Smooth muscle cell (in vitro differentiated cells): ENCODE measurements around the gene KRTAP10-1. TPM values are rescaled to one million over a fixed set of nuclear protein-coding genes. Genes with fewer than 3 reads are reported as not detected.
A peak's percentile ranks its signal among the peaks of the same experiment; 100 is the strongest.

Source experiments
- DNase-seq: peaks from one replicate; lab custom pipeline; 2025; ENCODE audit not compliant: unreplicated experiment; lab: John Stamatoyannopoulos, UW
- H2AFZ ChIP-seq: fragments of 200-600 bp; sonication (generic); 2 replicates; pipeline ENCODE4 v1.6.0; 2016; ENCODE audit warnings: antibody characterized with exemption, low read depth, mild to moderate bottlenecking
- H3F3A ChIP-seq: fragments of 200-600 bp; sonication (generic); 2 replicates; pipeline ENCODE4 v1.6.0; 2017; ENCODE audit warnings: antibody characterized with exemption, low read depth
- H3K27ac ChIP-seq: fragments of 200-600 bp; sonication (generic); 2 replicates; pipeline ENCODE4 v1.5.1; 2016; ENCODE audit warnings: low read depth, mild to moderate bottlenecking
- H3K27me3 ChIP-seq: fragments of 200-600 bp; sonication (generic); 2 replicates; pipeline ENCODE4 v1.6.1; 2016; ENCODE audit warnings: low read depth, mild to moderate bottlenecking
- H3K36me3 ChIP-seq: fragments of 200-600 bp; sonication (generic); 2 replicates; pipeline ENCODE4 v1.5.1; 2016; ENCODE audit warnings: low read depth
- H3K4me1 ChIP-seq: fragments of 200-600 bp; sonication (generic); 2 replicates; pipeline ENCODE4 v1.5.1; 2016; ENCODE audit warnings: low read depth
- H3K4me2 ChIP-seq: fragments of 200-600 bp; sonication (generic); 2 replicates; pipeline ENCODE4 v1.6.0; 2016; ENCODE audit warnings: mild to moderate bottlenecking
- H3K4me3 ChIP-seq: fragments of 200-600 bp; sonication (generic); 2 replicates; pipeline ENCODE4 v1.5.1; 2016; ENCODE audit warnings: mild to moderate bottlenecking
- H3K79me2 ChIP-seq: fragments of 200-600 bp; sonication (generic); 2 replicates; pipeline ENCODE4 v1.6.0; 2016; ENCODE audit warnings: low read depth, mild to moderate bottlenecking
- H3K9ac ChIP-seq: fragments of 200-600 bp; sonication (generic); 2 replicates; pipeline ENCODE4 v1.6.0; 2016; ENCODE audit warnings: low read depth
- H3K9me3 ChIP-seq: fragments of 200-600 bp; sonication (generic); replicated peaks from 2 replicates; pipeline ENCODE4 v1.5.1; 2016; ENCODE audit warnings: low read depth
- H4K20me1 ChIP-seq: fragments of 200-600 bp; sonication (generic); 2 replicates; pipeline ENCODE4 v1.6.0; 2016; ENCODE audit warnings: low read depth
- WGBS: methylation state at CpG from one replicate; pipeline ENCODE4 v1.1.7; 2016; ENCODE audit warnings: low lambda C conversion rate; 5-methylcytosine and 5-hydroxymethylcytosine counted together
- polyA plus RNA-seq: library from polyadenylated mRNA; unstranded; fragments of >200 nt; fragmentation: Nextera tagmentation; extraction: Ambion mirVana; gene quantifications from 2 replicates; pipeline ENCODE4 v1.2.1, GENCODE V29; 2016
- total RNA-seq: library from RNA; depleted of rRNA; stranded (reverse); fragments of >200 nt; gene quantifications from 2 replicates; pipeline ENCODE4 v1.2.3, GENCODE V29; 2014
- TF ChIP-seq, protein P1 (sequence below): fragments of 200-600 bp; sonication (generic); IDR thresholded peaks from 2 replicates; pipeline ENCODE4 v1.5.1; 2017; ENCODE audit warnings: borderline replicate concordance, mild to moderate bottlenecking, antibody characterized with exemption; ENCODE audit not compliant: insufficient read depth, poor library complexity, severe bottlenecking

Gene KRTAP10-1
- total and polyA plus RNA-seq, 2 experiments from 2014 or later = not detected

DNA sequence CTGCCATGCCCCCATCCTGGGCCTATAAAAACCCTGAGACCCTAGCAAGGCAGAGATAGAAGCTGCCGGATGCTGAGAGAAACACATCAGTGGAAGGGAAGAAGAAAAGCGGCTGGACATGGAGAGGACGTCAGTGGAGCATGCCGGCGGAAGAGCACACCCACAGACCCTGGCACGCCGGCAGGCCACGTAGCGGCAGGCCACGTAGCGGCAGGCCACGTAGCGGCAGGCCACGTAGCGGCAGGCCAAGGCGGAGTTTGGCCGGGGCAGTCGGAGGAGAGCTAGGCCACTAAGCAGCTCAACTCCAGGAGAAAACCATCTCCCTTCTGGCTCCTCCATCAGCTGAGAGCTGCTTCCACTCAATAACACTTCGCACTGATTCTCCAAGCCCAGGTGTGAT, 49.6 kb downstream of the KRTAP10-1 start:
- H3K36me3 ChIP-seq = no peaks in the 10 kb centered on the region
- no peaks in the 10 kb centered on the region for H3F3A ChIP-seq
- 98% methylated on average over 19 of the region's 19 CpGs for WGBS
- H4K20me1 ChIP-seq = no peaks in the 10 kb centered on the region
- H3K4me3 ChIP-seq = no peak overlapping the region
- no peak overlapping the region for H2AFZ ChIP-seq
- H3K9ac ChIP-seq = no peak overlapping the region
- no peak for DNase-seq
- H3K27ac ChIP-seq = no peak overlapping the region
- H3K79me2 ChIP-seq = no peaks in the 10 kb centered on the region
- no peaks in the 10 kb centered on the region for H3K9me3 ChIP-seq
- no peak overlapping the region for H3K4me2 ChIP-seq
- TF ChIP-seq, protein P1, sequence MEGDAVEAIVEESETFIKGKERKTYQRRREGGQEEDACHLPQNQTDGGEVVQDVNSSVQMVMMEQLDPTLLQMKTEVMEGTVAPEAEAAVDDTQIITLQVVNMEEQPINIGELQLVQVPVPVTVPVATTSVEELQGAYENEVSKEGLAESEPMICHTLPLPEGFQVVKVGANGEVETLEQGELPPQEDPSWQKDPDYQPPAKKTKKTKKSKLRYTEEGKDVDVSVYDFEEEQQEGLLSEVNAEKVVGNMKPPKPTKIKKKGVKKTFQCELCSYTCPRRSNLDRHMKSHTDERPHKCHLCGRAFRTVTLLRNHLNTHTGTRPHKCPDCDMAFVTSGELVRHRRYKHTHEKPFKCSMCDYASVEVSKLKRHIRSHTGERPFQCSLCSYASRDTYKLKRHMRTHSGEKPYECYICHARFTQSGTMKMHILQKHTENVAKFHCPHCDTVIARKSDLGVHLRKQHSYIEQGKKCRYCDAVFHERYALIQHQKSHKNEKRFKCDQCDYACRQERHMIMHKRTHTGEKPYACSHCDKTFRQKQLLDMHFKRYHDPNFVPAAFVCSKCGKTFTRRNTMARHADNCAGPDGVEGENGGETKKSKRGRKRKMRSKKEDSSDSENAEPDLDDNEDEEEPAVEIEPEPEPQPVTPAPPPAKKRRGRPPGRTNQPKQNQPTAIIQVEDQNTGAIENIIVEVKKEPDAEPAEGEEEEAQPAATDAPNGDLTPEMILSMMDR = no peak
- no peaks in the 10 kb centered on the region for H3K27me3 ChIP-seq
- H3K4me1 ChIP-seq = no peaks in the 10 kb centered on the region

DNA sequence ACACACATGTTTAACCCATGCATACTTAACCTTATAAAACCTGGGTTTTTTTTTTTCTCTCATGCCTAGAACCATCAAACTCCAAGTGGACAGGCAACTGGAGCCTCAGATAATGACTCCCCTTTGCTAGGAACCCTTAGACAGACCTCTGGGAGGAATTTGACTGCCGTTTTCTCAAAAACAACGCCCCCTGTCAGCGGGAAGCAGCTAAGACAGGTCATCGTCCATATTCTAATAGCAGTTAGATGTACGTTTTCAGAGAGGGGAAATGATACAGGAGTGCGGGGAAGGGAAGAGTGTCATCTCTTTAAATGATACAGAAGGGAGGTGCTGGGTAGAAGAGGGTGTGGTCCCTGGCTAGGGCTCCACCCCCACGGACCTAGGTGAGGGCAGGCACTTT, 50.0 kb downstream of the KRTAP10-1 start:
- no peaks in the 10 kb centered on the region for H3F3A ChIP-seq
- no peaks in the 10 kb centered on the region for H3K9me3 ChIP-seq
- no peaks in the 10 kb centered on the region for H3K27me3 ChIP-seq
- DNase-seq = no peak
- H3K36me3 ChIP-seq = no peaks in the 10 kb centered on the region
- H4K20me1 ChIP-seq = no peaks in the 10 kb centered on the region
- H3K4me3 ChIP-seq = no peak overlapping the region
- whole genome bisulfite sequencing = 85% methylated on average over 7 of the region's 7 CpGs
- H3K9ac ChIP-seq = no peak overlapping the region
- no peaks in the 10 kb centered on the region for H3K4me1 ChIP-seq
- H3K27ac ChIP-seq = no peak overlapping the region
- H3K79me2 ChIP-seq = no peaks in the 10 kb centered on the region
- TF ChIP-seq, protein P1 = peak; percentile 11
- no peak overlapping the region for H2AFZ ChIP-seq
- no peak overlapping the region for H3K4me2 ChIP-seq

Other genes with a start within 250 kb of the KRTAP10-1 start
- gene PFKL, start 240.1 kb downstream of the KRTAP10-1 start, total RNA-seq = 51.4 and 52.1 TPM in 2 replicates
- 162 and 178 TPM in 2 replicates for gene PFKL, start 240.1 kb downstream of the KRTAP10-1 start, polyA plus RNA-seq
- 6.5 and 12.4 TPM in 2 replicates for gene CFAP410, start 200.8 kb downstream of the KRTAP10-1 start, total RNA-seq
- gene CFAP410, start 200.8 kb downstream of the KRTAP10-1 start, polyA plus RNA-seq = 21.7 and 28.3 TPM in 2 replicates
- gene TRPM2, start 186.6 kb downstream of the KRTAP10-1 start, total RNA-seq = 0.31 TPM in 1 of 2 replicates, not detected in the other
- gene TRPM2, start 186.6 kb downstream of the KRTAP10-1 start, polyA plus RNA-seq = not detected in 2 replicates
- gene LRRC3, start 84.7 kb downstream of the KRTAP10-1 start, total RNA-seq = 3.3 and 4.9 TPM in 2 replicates
- gene LRRC3, start 84.7 kb downstream of the KRTAP10-1 start, polyA plus RNA-seq = 5.3 and 5.8 TPM in 2 replicates
- gene KRTAP10-2, start 11.3 kb upstream of the KRTAP10-1 start, total RNA-seq = not detected in 2 replicates
- not detected in 2 replicates for gene KRTAP10-2, start 11.3 kb upstream of the KRTAP10-1 start, polyA plus RNA-seq
- not detected in 2 replicates for gene KRTAP10-3, start 18.6 kb upstream of the KRTAP10-1 start, total RNA-seq
- gene KRTAP10-3, start 18.6 kb upstream of the KRTAP10-1 start, polyA plus RNA-seq = not detected in 2 replicates
- gene KRTAP10-4, start 33.5 kb upstream of the KRTAP10-1 start, total RNA-seq = not detected in 2 replicates
- gene KRTAP10-4, start 33.5 kb upstream of the KRTAP10-1 start, polyA plus RNA-seq = not detected in 2 replicates
- gene KRTAP10-5, start 40.4 kb upstream of the KRTAP10-1 start, total RNA-seq = not detected in 2 replicates
- not detected in 2 replicates for gene KRTAP10-5, start 40.4 kb upstream of the KRTAP10-1 start, polyA plus RNA-seq
- gene KRTAP10-6, start 52.3 kb upstream of the KRTAP10-1 start, total RNA-seq = not detected in 2 replicates
- 0.38 TPM in 1 of 2 replicates, not detected in the other for gene KRTAP10-6, start 52.3 kb upstream of the KRTAP10-1 start, polyA plus RNA-seq
- gene KRTAP10-7, start 60.4 kb upstream of the KRTAP10-1 start, total RNA-seq = not detected in 2 replicates
- gene KRTAP10-7, start 60.4 kb upstream of the KRTAP10-1 start, polyA plus RNA-seq = not detected in 2 replicates
- gene KRTAP10-8, start 71.9 kb upstream of the KRTAP10-1 start, total RNA-seq = not detected in 2 replicates
- gene KRTAP10-8, start 71.9 kb upstream of the KRTAP10-1 start, polyA plus RNA-seq = not detected in 2 replicates
- not detected in 2 replicates for gene KRTAP10-9, start 86.9 kb upstream of the KRTAP10-1 start, total RNA-seq
- not detected in 2 replicates for gene KRTAP10-9, start 86.9 kb upstream of the KRTAP10-1 start, polyA plus RNA-seq
- gene KRTAP10-10, start 97.2 kb upstream of the KRTAP10-1 start, total RNA-seq = not detected in 2 replicates
- gene KRTAP10-10, start 97.2 kb upstream of the KRTAP10-1 start, polyA plus RNA-seq = not detected in 2 replicates
- not detected in 2 replicates for gene KRTAP10-11, start 106.2 kb upstream of the KRTAP10-1 start, total RNA-seq
- gene KRTAP10-11, start 106.2 kb upstream of the KRTAP10-1 start, polyA plus RNA-seq = not detected in 2 replicates
- gene KRTAP12-4, start 114.5 kb upstream of the KRTAP10-1 start, total RNA-seq = not detected in 2 replicates
- gene KRTAP12-4, start 114.5 kb upstream of the KRTAP10-1 start, polyA plus RNA-seq = not detected in 2 replicates
- not detected in 2 replicates for gene KRTAP12-3, start 117.7 kb upstream of the KRTAP10-1 start, total RNA-seq
- gene KRTAP12-3, start 117.7 kb upstream of the KRTAP10-1 start, polyA plus RNA-seq = not detected in 2 replicates
- gene KRTAP12-2, start 126.7 kb upstream of the KRTAP10-1 start, total RNA-seq = not detected in 2 replicates
- not detected in 2 replicates for gene KRTAP12-2, start 126.7 kb upstream of the KRTAP10-1 start, polyA plus RNA-seq
- gene KRTAP12-1, start 142.0 kb upstream of the KRTAP10-1 start, total RNA-seq = not detected in 2 replicates
- not detected in 2 replicates for gene KRTAP12-1, start 142.0 kb upstream of the KRTAP10-1 start, polyA plus RNA-seq
- not detected in 2 replicates for gene KRTAP10-12, start 157.0 kb upstream of the KRTAP10-1 start, total RNA-seq
- not detected in 2 replicates for gene KRTAP10-12, start 157.0 kb upstream of the KRTAP10-1 start, polyA plus RNA-seq
- not detected in 2 replicates for gene TSPEAR, start 171.4 kb upstream of the KRTAP10-1 start, total RNA-seq
- gene TSPEAR, start 171.4 kb upstream of the KRTAP10-1 start, polyA plus RNA-seq = 0.71 and 1.7 TPM in 2 replicates